BJ (cell line): ENCODE results near the gene MAFG. TPM values are rescaled to one million over a fixed set of nuclear protein-coding genes. Genes with fewer than 3 reads are reported as not detected.

ENCODE experiments used
- CTCF ChIA-PET: fragments of 350-600 bp; formaldehyde crosslinking; extraction: SDS; loops from one replicate; lab custom pipeline; 2021; ENCODE audit warnings: antibody characterized with exemption, inconsistent platforms; lab: Yijun Ruan, JAX
- POLR2A ChIA-PET: fragments of 300-600 bp; sonication (Branson Sonifier 250); formaldehyde crosslinking; extraction: SDS; loops from one replicate; lab custom pipeline; 2021; ENCODE audit warnings: antibody characterized with exemption; lab: Charles Lee
- DNase-seq: peaks from one replicate; pipeline ENCODE4 v3.0.0-alpha.2; 2011; ENCODE audit warnings: low read depth
- H3K27me3 ChIP-seq: 2 replicates; pipeline ENCODE4 v1.6.0; 2011; ENCODE audit warnings: low read length; ENCODE audit not compliant: control insufficient read depth, insufficient read depth
- H3K36me3 ChIP-seq: 2 replicates; pipeline ENCODE4 v1.5.1; 2011; ENCODE audit warnings: low read length; ENCODE audit not compliant: control insufficient read depth, insufficient read depth
- H3K4me3 ChIP-seq: 2 replicates; pipeline ENCODE4 v1.5.1; 2011; ENCODE audit warnings: low read depth, mild to moderate bottlenecking, control low read depth, low read length
- polyA plus RNA-seq: library from polyadenylated mRNA; depleted of rRNA; stranded (reverse); fragments of >200 nt; gene quantifications from 2 replicates; pipeline ENCODE4 v1.2.3, GENCODE V29; 2011
- TF ChIP-seq, protein P1 (sequence below): IDR thresholded peaks from 2 replicates; pipeline ENCODE4 v1.5.1; 2011; ENCODE audit warnings: low read depth, mild to moderate bottlenecking, control low read depth, inconsistent platforms, low read length, moderate library complexity; ENCODE audit not compliant: insufficient read depth

Gene MAFG
- polyA plus RNA-seq, 1 experiment, result 20.6 TPM

DNA sequence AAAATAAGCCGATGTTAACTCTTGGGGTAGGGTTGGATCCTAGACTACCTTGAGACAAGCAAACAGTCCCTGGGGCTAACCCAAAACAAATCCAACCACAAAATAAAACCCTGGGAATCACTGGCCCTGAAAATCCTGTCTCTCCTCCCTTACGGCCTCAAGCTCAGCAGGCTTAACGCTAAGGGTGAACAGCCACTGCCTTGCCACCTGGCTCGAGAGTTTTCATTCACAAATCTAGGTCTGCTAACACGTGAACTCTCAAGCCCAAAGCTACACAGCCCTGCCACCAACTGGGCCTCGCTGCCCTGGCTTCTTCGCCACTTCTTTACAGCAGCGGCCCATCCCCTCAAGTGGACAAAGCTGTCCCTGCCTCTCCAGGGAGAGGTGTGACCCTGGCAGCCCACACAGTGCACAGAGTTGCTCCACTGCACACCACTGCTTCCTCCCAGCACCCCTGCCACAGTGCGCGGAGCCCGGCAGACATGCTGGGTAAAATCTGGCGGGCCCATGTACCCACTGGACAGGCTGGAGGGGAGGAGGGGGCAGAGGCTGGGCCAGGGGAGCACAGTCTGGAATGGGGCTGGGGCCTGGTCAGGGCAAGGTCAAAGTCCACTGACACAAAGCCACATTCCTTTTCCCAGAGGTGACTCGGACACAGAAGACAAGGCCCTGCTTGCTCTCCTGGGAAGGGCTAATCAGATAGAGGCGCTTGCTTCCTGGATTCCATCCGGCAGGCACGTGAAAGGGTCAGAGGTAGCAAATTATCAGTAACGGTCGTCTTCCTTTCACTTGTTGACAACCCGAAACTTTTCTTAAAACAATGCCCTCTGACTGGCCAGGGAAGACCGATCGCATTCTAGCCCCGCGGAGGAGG, 17.3 kb downstream of the MAFG start:
- CTCF ChIA-PET, result no interaction called here
- DNase-seq, result no peak
- H3K4me3 ChIP-seq, result peak overlapping the region; percentile 78
- H3K27me3 ChIP-seq, result no peaks in the 10 kb centered on the region
- TF ChIP-seq, protein P1, sequence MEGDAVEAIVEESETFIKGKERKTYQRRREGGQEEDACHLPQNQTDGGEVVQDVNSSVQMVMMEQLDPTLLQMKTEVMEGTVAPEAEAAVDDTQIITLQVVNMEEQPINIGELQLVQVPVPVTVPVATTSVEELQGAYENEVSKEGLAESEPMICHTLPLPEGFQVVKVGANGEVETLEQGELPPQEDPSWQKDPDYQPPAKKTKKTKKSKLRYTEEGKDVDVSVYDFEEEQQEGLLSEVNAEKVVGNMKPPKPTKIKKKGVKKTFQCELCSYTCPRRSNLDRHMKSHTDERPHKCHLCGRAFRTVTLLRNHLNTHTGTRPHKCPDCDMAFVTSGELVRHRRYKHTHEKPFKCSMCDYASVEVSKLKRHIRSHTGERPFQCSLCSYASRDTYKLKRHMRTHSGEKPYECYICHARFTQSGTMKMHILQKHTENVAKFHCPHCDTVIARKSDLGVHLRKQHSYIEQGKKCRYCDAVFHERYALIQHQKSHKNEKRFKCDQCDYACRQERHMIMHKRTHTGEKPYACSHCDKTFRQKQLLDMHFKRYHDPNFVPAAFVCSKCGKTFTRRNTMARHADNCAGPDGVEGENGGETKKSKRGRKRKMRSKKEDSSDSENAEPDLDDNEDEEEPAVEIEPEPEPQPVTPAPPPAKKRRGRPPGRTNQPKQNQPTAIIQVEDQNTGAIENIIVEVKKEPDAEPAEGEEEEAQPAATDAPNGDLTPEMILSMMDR, result no peak
- POLR2A ChIA-PET, result no interaction called here
- H3K36me3 ChIP-seq, result peaks cover 37% of the 10 kb centered on the region

DNA sequence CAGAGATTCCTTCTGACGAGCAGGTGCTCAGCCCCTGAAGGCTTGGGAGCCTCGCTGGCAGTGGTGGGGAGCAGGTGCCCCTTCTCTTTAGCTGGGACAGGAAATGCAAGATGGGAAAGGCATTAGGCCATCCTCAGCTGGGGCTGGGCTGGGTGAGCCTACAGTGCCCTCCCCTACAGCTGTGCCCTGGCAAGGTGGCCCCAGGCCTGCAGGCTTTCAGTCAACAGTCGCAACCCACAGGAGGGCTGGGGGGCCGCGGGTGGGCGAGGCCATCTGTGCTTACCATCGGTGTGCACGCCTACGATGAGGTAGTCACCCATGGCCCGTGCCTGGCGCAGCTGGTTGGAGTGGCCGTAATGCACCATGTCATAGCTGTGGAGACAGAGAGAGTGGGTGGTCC, 18.3 kb downstream of the MAFG start:
- TF ChIP-seq, protein P1, result no peak
- DNase-seq, result no peak
- POLR2A ChIA-PET, result no interaction called here
- Histone ChIP-seq H3K27me3 (no peaks in the 10 kb centered on the region), H3K4me3 (no peak overlapping the region), H3K36me3 (peaks cover 29% of the 10 kb centered on the region)
- CTCF ChIA-PET, result interaction anchor here (0.8 kb wide), 1 partner anchor 16 kb away, joined by 3 read pairs; no protein-coding TSS in a partner anchor

DNA sequence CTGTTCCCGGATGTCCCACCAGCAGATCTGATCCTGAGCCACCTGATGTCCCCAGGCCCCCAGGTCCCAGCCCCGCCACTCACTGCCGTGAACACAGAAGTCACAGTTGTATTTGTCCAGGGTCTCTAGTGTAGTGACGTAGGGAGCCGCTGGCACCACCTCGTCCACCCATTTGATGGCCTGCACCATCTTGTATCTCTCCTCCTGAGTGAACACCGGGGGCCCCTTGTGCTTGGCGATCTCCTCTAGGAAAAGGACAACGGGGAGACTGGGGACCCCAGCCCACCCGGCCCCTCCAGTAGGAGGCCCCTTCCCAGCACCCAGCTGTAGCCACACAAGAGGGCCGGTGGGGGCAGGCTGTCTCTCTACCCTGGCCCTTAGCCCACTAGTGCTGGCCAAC, 18.7 kb downstream of the MAFG start:
- CTCF ChIA-PET, result interaction anchor here (0.8 kb wide), 1 partner anchor 16 kb away, joined by 3 read pairs; no protein-coding TSS in a partner anchor
- TF ChIP-seq, protein P1, result no peak
- Histone ChIP-seq H3K4me3 (no peak overlapping the region), H3K36me3 (peaks cover 26% of the 10 kb centered on the region), H3K27me3 (no peaks in the 10 kb centered on the region)
- DNase-seq, result no peak
- POLR2A ChIA-PET, result no interaction called here

DNA sequence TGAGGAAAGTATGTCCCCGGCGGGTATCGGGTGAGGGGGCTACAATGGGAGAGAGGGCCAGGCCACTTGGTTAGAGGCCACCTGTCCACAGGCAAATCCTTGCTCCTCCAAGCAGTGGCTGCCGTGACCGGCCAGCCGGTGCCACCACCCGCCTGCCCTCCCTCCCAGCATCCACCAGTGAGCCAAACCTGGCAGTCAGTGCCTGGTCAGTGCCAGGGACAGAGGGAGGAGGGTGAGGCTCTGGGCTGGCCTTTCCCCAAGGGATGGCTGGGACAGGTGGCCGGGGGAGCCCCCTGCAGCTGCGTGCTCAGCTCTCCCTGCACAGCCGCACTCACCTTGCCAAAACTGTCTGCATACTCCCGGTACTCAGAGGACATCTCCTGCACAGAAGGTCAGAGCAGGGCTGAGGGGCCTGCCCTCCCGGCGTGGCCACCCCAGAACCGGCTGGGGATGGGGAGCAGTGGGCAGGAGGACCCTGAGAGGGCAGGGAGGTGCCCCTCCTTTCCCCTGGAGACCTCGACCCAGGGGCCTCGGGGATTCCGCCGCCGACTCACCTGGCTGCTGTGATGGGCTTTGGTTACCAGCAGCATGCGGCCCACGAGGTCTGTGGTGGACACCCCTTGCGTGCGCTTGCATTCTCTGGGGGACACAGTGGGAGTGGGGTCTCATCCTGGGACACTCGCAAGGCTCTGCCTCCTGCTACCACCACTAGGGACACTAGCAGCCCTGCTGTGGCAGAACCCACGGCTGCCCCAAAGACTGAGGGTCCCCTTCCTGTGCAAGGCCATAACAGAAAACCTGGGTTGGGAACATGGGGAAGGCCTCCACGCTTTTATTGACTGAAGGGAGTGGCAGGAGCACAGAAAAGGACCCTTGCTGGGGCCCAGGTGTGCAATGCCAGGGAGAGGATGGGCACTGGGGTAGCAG, 20.1 kb downstream of the MAFG start:
- POLR2A ChIA-PET, result no interaction called here
- H3K36me3 ChIP-seq, result peaks cover 17% of the 10 kb centered on the region

More for the DNA sequence above, 20.1 kb downstream of the MAFG start:
- CTCF ChIA-PET, result interaction anchor here (0.6 kb wide), 1 partner anchor 185 kb away, joined by 3 read pairs; no protein-coding TSS in a partner anchor
- Histone ChIP-seq H3K27me3 (no peaks in the 10 kb centered on the region), H3K4me3 (no peak overlapping the region)
- DNase-seq, result no peak
- TF ChIP-seq, protein P1, result no peak
